ENCODE results near the gene MRE11. TPM values are rescaled to one million over a fixed set of nuclear protein-coding genes. Genes with fewer than 3 reads are reported as not detected.

The MRE11 gene
- 10 to 100 TPM in 4 of 8 experiments, 1 to 10 TPM in 4; 6.0 to 38.1 (median 10.8) TPM for total RNA-seq

GRCh38 chr11:94493281-94494125 is at the start of gene MRE11, which contains the start of gene ANKRD49:
MRE11 (minus strand) TSS chr11:94493844; CDS start chr11:94492801, 1,043 bp downstream.
ANKRD49 (plus strand) TSS chr11:94493984; CDS start chr11:94496694, 2,710 bp downstream.
- 0 to 6% (median 1%) methylated on average over 2 to 24 of the region's 55 CpGs; no CpG with 5 or more reads in 2 of the 10 experiments for WGBS, 10 experiments
- Histone ChIP-seq H3K27ac (peak within 1 kb of the TSS; percentile 40 to 65), H3K4me3 (peak within 1 kb of the TSS; percentile 81 to 96 (median 85)), H3K4me1 (replicated peaks in 1 of 2) (peaks cover 0 to 10% of the 10 kb centered on the region in 2 donors)
- in situ Hi-C loops (cut with MboI; ENCODE audit: low pct_unique_long_range_greater_than_20kb in 2 of 9, low sequenced_read_pairs in 9 of 9, unreplicated experiment in 9 of 9): loop anchor here in 1 of 9 experiments (25.0 kb wide), 2 partner anchors 306 to 606 kb away; no protein-coding TSS in a partner anchor
- ATAC-seq (replicated peaks in 6 of 8): peak; percentile 98 to 100 (median 99)

- no peak for ATAC-seq (replicated peaks in 6 of 8)
- Histone ChIP-seq H3K27ac (no peak overlapping the region), H3K4me3 (no peak overlapping the region), H3K4me1 (replicated peaks in 1 of 2) (peaks cover 0 to 3% of the 10 kb centered on the region in 2 donors)
- in situ Hi-C loops (cut with MboI; ENCODE audit: low pct_unique_long_range_greater_than_20kb in 2 of 9, low sequenced_read_pairs in 9 of 9, unreplicated experiment in 9 of 9): no loop called here
- 50 to 100% (median 80%) methylated on average over 1 of the region's 1 CpG; no CpG with 5 or more reads in 3 of the 10 experiments for WGBS, 10 experiments
These were observed 45.8 kb upstream of the MRE11 start for GRCh38 chr11:94539420-94539819.

- Histone ChIP-seq H3K4me1 (replicated peaks in 1 of 2) (no peaks in the 10 kb centered on the region), H3K27ac (no peak overlapping the region), H3K4me3 (no peak overlapping the region)
- in situ Hi-C loops (cut with MboI; ENCODE audit: low pct_unique_long_range_greater_than_20kb in 2 of 9, low sequenced_read_pairs in 9 of 9, unreplicated experiment in 9 of 9): no loop called here
- 0 to 100% (median 14%) methylated on average over 1 to 3 of the region's 3 CpGs; no CpG with 5 or more reads in 4 of the 10 experiments for whole genome bisulfite sequencing, 10 experiments
- peak in 1 of 8 experiments; percentile 68 for ATAC-seq (replicated peaks in 6 of 8)
These were observed 43.5 kb upstream of the MRE11 start for GRCh38 chr11:94537031-94537600.

- ATAC-seq (replicated peaks in 6 of 8): no peak
These were observed 42.7 kb upstream of the MRE11 start for GRCh38 chr11:94536386-94536785.

GRCh38 chr11:94533696-94534630 is 40.3 kb upstream of the MRE11 start:
- no peak overlapping the region for H3K4me3 ChIP-seq
- in situ Hi-C loops (cut with MboI; ENCODE audit: low pct_unique_long_range_greater_than_20kb in 2 of 9, low sequenced_read_pairs in 9 of 9, unreplicated experiment in 9 of 9): no loop called here
- ATAC-seq (replicated peaks in 6 of 8): no peak
- 15 to 100% (median 72%) methylated on average over 1 to 6 of the region's 6 CpGs for WGBS, 10 experiments
- no peaks in the 10 kb centered on the region for H3K4me1 ChIP-seq (replicated peaks in 1 of 2)
- no peak overlapping the region for H3K27ac ChIP-seq

More at GRCh38 chr11:94536386-94536785, 42.7 kb upstream of the MRE11 start:
- H3K4me3 ChIP-seq: no peak overlapping the region
- in situ Hi-C loops (cut with MboI; ENCODE audit: low pct_unique_long_range_greater_than_20kb in 2 of 9, low sequenced_read_pairs in 9 of 9, unreplicated experiment in 9 of 9): no loop called here
- no peak overlapping the region for H3K27ac ChIP-seq
- no peaks in the 10 kb centered on the region for H3K4me1 ChIP-seq (replicated peaks in 1 of 2)

- in situ Hi-C loops (cut with MboI; ENCODE audit: low pct_unique_long_range_greater_than_20kb in 2 of 9, low sequenced_read_pairs in 9 of 9, unreplicated experiment in 9 of 9): no loop called here
- no peak overlapping the region for H3K4me3 ChIP-seq
- no peak for ATAC-seq (replicated peaks in 6 of 8)
- WGBS, 10 experiments: 56 to 100% (median 73%) methylated on average over 1 of the region's 1 CpG; no CpG with 5 or more reads in 4 of the 10 experiments
- H3K4me1 ChIP-seq (replicated peaks in 1 of 2): no peaks in the 10 kb centered on the region
- H3K27ac ChIP-seq: no peak overlapping the region
These were observed 39.6 kb upstream of the MRE11 start for GRCh38 chr11:94533206-94533605.

- ATAC-seq (replicated peaks in 6 of 8): no peak
- Histone ChIP-seq H3K4me1 (replicated peaks in 1 of 2) (no peaks in the 10 kb centered on the region), H3K27ac (no peak overlapping the region), H3K4me3 (no peak overlapping the region)
- 71 to 100% (median 89%) methylated on average over 1 to 3 of the region's 3 CpGs for WGBS, 10 experiments
- in situ Hi-C loops (cut with MboI; ENCODE audit: low pct_unique_long_range_greater_than_20kb in 2 of 9, low sequenced_read_pairs in 9 of 9, unreplicated experiment in 9 of 9): no loop called here
These were observed 38.6 kb upstream of the MRE11 start for GRCh38 chr11:94532211-94532610.

GRCh38 chr11:94528551-94528950 is 34.9 kb upstream of the MRE11 start:
- in situ Hi-C loops (cut with MboI; ENCODE audit: low pct_unique_long_range_greater_than_20kb in 2 of 9, low sequenced_read_pairs in 9 of 9, unreplicated experiment in 9 of 9): no loop called here
- no peak for ATAC-seq (replicated peaks in 6 of 8)

GRCh38 chr11:94526645-94527438 is 33.2 kb upstream of the MRE11 start:
- Histone ChIP-seq H3K27ac (no peak overlapping the region), H3K4me1 (replicated peaks in 1 of 2) (no peaks in the 10 kb centered on the region), H3K4me3 (no peak overlapping the region)
- no peak for ATAC-seq (replicated peaks in 6 of 8)
- 5 to 100% (median 70%) methylated on average over 1 to 4 of the region's 4 CpGs for WGBS, 10 experiments
- in situ Hi-C loops (cut with MboI; ENCODE audit: low pct_unique_long_range_greater_than_20kb in 2 of 9, low sequenced_read_pairs in 9 of 9, unreplicated experiment in 9 of 9): no loop called here

More at GRCh38 chr11:94528551-94528950, 34.9 kb upstream of the MRE11 start:
- Histone ChIP-seq H3K4me3 (no peak overlapping the region), H3K4me1 (replicated peaks in 1 of 2) (no peaks in the 10 kb centered on the region), H3K27ac (no peak overlapping the region)

- H3K27ac ChIP-seq: no peak overlapping the region
- H3K4me3 ChIP-seq: no peak overlapping the region
- H3K4me1 ChIP-seq (replicated peaks in 1 of 2): no peaks in the 10 kb centered on the region
- peak in 3 of 8 experiments; percentile 33 to 56 (median 49) for ATAC-seq (replicated peaks in 6 of 8)
- in situ Hi-C loops (cut with MboI; ENCODE audit: low pct_unique_long_range_greater_than_20kb in 2 of 9, low sequenced_read_pairs in 9 of 9, unreplicated experiment in 9 of 9): no loop called here
- WGBS, 10 experiments: 18 to 100% (median 43%) methylated on average over 2 to 5 of the region's 5 CpGs; no CpG with 5 or more reads in 1 of the 10 experiments
These were observed 32.1 kb upstream of the MRE11 start for GRCh38 chr11:94525546-94526324.

- Histone ChIP-seq H3K4me3 (no peak overlapping the region), H3K4me1 (replicated peaks in 1 of 2) (no peaks in the 10 kb centered on the region), H3K27ac (no peak overlapping the region)
- 20 to 82% (median 75%) methylated on average over 1 of the region's 1 CpG; no CpG with 5 or more reads in 1 of the 10 experiments for WGBS, 10 experiments
- in situ Hi-C loops (cut with MboI; ENCODE audit: low pct_unique_long_range_greater_than_20kb in 2 of 9, low sequenced_read_pairs in 9 of 9, unreplicated experiment in 9 of 9): loop anchor here in 1 of 9 experiments (5.0 to 25.0 kb wide), 2 partner anchors 73 to 637 kb away; no protein-coding TSS in a partner anchor
- no peak for ATAC-seq (replicated peaks in 6 of 8)
These were observed 30.7 kb upstream of the MRE11 start for GRCh38 chr11:94524341-94524740.
